GM12801 (cell line): ENCODE data around the gene CIPC.

Experiments used
- CTCF ChIP-seq: IDR thresholded peaks from one replicate; pipeline ENCODE4 v1.5.1; 2011; ENCODE audit warnings: control low read depth; ENCODE audit not compliant: insufficient read length; ENCODE audit errors: extremely low read depth

Gene CIPC

GRCh38 chr14:77058785-77059184 is 39.3 kb upstream of the CIPC start:
- TF ChIP-seq CTCF: no peak

- no peak for TF ChIP-seq CTCF
These were observed 38.7 kb upstream of the CIPC start for GRCh38 chr14:77059276-77059915.

GRCh38 chr14:77061630-77062257 is 36.3 kb upstream of the CIPC start:
- TF ChIP-seq CTCF: no peak

GRCh38 chr14:77062261-77062660 is 35.8 kb upstream of the CIPC start:
- TF ChIP-seq CTCF: no peak

GRCh38 chr14:77063571-77064171 is 34.4 kb upstream of the CIPC start:
- TF ChIP-seq CTCF: no peak

- no peak for TF ChIP-seq CTCF
These were observed 33.4 kb upstream of the CIPC start for GRCh38 chr14:77064521-77065178.

- TF ChIP-seq CTCF: no peak
These were observed 32.0 kb upstream of the CIPC start for GRCh38 chr14:77065851-77066577.
